Activated CD8-positive, alpha-beta memory T cell treated with anti-CD3 and anti-CD28 coated beads for 24 hours (primary cell): ENCODE measurements around the gene CTNNBL1.

Experiments used
- DNase-seq: peaks from one replicate; pipeline ENCODE4 v3.0.0-alpha.2; 2020

Gene CTNNBL1

DNA sequence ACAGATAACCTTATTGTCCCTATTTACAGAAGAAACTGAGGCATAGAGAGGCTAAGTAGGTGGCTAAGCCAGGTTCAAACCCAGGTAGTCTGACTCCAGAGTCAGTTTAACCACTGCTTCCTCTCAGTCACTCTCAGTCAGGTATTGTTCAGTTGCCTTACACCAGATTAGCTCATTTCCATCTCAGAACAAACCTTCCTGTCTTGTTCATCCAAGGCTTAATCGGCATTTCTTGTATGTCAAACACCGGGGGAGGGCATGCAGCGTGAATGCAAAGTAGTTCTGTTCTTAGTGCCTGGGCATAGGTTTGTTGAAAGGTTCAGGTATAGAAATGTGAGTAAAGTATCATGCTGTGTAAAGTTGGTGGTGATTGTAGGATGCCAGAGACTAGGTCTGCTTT is 51.7 kb downstream of the CTNNBL1 start:
- DNase-seq = no peak

DNA sequence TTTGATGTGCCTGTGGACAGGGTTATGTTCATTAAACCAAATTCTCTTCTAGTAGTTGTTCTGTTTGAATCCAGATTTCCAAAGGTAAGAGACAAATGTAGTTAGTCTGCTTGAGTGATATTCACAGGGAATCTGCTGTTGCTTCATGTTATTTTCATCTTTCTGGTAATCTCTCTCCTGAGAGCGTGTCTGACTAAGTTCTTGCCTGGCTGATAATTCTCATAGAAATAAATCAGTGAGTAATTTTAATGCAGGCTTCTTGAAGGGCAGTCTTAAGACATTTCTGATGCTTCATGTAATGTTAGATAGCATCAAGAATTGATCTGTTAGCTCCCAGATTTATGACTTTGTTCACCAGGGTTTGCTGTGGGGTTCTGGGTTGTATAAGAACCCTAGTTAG is 54.2 kb downstream of the CTNNBL1 start:
- DNase-seq = no peak

DNA sequence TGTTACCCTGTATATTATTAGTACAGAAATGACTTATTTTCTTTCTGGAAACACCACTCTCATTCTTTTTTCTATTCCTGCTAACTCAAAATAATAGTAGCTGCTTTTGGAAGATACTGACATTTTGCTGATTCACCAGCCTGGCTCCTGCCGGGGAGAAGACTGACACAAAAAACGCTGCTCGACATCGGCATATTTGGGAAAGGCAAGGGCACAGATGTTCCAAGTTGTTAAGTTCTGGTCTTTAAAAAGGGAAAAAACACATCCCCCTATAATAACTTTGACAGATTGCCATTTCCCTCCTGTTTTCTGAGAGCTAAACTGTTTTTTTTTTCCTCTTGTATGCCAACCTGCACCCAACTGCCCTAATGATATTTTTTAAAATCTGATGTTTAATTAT is 55.4 kb downstream of the CTNNBL1 start:
- DNase-seq = no peak

DNA sequence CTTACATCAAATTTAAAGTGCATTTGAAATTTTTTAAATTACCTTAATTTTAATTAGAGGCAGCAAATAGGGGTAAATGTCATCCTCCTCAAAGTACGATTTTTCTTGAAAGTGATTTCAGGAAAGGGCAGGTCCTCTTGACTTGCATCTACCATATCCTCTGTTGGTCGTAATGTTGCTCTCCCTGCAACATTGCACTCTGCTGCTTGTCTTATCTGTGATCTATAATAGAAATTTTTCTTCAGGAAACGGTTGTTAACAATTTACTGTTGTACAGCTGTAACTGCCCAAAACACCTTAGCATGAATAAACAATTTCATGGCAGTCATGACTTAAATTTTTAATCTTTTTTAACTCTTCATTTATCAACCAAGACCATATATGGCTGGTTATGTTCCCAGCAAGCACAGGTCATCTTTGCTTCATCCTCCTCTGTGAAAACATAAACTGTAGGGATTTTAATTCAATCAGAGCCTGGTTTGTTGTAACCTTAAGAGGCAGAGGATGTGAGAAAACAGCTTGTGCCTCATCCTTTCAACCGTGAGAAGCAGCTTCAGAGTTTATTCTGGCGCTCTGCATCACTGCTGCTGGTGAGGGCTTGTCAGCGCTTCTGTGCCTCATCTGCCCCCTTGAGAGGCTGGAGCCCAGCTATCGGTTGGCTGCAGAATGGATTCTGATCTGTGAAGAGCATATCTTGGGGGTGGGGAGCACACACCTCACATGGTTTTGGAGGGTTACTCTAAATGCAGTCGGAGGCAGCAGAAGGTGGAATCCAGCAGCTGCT is 56.0 kb downstream of the CTNNBL1 start:
- no peak for DNase-seq

DNA sequence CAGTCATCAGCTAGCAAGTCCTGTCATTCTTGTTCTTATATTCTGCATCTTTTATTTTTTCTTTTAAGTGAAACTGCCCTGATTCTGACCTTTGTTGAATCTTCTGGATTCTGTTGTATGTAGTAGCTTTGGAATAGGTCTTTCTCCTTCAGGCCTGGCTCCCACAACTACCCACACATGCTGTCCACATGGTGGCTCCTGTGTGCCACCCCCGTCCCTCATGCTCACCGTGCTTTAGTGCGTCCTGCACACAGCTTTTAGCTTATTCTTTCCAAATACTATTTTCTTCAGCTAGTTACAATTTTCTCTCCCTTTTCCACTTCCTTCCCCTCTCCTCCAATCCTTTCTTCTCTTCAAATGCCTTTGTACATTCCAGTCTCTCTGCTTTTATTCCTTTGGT is 61.8 kb downstream of the CTNNBL1 start:
- DNase-seq = no peak

DNA sequence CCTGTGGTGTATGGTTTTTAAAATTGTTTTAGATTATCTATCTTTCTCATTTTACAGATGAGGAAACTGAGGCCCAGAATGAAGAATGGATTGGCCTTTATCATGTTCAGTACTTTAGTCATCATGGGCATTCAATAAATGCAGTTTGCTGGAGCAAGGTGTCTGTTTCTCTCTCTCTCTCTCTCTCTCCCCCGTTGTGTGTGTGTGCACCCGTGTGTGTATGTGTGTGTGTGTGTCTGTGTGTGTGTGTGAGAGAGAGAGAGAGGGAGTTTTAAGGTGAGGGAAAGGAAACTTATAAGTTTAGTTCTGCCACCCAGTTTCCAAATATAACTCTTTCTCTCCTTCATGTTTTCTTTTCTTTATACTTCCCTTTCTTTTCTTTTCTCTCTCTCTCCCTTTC is 62.4 kb downstream of the CTNNBL1 start:
- DNase-seq = no peak

DNA sequence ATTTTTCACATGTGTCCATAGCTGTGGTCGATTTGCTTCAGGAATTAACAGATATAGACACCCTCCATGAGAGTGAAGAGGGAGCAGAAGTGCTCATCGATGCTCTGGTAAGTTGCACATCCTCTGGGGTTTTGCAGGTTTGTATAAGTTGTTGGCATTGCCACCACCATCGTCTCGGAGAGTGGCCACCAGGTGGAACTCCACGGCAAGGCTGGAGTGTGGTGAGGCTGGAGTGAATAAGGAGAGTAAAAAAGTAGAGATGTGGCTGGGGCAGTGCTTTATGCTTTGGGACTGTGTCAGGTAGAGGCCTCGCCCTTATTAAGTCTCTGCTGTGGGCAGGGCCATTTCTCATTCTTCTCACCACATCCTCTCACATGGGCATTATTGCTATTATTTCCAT is 63.7 kb downstream of the CTNNBL1 start:
- no peak for DNase-seq

DNA sequence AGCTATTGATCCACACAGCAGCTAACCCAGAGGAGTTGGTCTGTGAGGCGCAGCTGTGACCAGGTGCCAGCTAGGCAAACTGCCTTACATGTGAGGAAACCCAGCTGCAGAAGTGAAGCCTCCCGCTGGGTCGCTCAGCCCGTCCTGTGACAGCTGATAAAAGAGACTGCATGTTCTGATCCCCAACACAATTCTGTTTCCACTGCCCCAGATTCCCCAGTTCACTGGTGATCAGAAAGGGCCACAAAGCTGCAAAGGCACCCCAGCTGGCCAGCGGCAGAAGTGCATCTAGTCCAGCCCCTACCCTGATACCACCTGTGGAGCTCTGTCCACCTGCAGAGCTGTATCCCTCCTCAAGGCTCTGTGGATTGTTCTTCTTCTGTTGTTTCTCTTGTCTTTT is 64.5 kb downstream of the CTNNBL1 start:
- no peak for DNase-seq

DNA sequence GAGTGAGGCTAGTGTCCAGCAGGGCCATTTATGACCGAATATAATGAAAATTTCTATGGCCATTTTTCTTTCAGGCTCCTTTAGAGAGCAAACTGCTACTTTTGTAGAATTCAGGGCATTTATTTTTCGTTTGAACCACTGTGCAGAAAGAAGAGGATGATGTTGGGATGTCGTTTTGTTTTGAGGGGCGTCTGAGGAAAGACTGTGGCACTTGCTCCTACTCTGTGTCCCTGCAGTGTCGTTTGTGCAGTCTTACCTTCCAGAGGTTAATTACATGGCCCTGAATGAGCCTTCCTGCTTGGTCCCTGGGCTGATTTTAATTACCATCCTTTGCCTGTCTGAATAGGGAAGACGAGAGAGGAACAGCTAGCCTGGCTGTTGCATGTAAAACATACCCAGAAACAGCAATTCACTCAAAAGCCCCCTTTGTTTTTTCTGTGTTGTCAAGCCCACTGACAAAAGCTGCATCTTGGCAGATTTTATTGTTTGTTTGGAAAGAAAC is 65.3 kb downstream of the CTNNBL1 start:
- no peak for DNase-seq

DNA sequence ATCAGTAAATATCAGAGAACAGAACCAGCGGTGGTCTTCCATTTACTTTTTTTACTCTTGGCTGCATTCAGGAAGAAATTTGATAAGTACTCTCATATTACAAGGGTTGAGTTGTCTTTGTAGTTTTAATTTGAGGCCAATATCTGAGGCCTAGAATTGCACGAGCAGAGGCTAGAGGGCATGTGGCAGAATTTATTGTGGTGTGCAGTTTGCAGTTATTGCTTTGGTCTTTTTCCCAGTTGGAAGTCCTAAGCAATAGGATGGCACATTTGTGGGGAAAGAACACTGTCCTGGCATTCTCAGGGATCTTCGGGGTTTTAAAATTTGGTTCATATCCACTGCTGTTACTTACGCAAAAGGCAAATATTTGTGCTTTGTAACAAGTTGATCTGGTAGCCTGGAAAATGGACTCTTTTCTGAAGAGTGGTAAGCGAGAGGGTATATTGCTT is 66.0 kb downstream of the CTNNBL1 start:
- DNase-seq = no peak

DNA sequence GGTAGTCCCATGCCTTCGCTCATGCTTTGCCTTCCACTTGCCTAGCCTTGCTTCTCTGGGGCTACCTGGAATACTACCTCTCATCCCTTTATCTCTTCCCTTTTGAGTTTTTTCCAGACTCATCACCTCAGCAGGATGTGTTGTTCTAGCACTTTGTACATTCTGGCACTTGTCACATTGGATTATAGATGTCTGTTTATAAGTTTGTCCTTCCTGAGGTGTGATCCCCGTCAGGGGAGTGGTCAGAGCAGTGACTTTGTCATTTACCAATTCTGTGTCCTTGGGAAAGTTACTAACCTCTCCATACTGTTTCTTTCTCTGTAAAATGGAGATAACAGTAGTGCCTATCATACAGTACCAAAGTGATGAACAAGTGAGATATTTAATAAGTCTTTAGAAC is 66.5 kb downstream of the CTNNBL1 start:
- DNase-seq = no peak

DNA sequence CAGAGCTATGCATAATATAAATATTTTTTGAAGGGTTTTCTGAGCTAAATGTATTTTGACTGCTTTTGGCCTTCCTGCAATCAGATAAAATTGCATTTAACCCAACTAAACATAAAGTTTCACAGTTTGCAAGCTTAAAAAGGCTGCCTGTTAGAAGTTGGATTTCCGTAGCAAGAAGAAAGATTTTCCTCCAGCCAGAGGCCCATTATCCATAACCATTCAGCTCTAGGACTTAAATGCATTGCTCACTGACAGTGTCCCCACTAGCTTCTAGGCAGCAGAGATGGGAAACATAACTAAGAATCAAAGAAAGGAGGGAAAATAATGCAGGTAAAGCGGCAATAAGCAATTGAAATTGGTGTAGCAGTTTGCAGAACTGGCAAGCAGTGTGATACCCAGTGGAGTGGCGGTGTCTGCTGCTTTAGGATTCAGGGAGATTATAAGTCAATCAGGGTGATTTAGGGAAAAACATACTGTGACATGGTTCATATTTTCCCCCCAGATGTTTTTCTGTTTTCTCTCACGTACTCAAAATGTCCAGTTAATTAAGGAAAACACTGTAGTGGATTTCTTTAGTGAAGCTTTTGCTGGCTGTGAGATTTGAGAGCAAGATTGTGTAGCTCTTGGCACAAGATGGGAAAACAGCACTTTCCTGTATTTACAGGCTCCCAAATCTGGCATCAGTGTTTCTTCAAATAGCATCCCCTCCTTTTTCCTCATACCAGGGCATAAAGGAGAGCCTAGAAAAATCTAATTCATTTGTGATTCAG is 69.1 kb downstream of the CTNNBL1 start:
- DNase-seq = no peak

DNA sequence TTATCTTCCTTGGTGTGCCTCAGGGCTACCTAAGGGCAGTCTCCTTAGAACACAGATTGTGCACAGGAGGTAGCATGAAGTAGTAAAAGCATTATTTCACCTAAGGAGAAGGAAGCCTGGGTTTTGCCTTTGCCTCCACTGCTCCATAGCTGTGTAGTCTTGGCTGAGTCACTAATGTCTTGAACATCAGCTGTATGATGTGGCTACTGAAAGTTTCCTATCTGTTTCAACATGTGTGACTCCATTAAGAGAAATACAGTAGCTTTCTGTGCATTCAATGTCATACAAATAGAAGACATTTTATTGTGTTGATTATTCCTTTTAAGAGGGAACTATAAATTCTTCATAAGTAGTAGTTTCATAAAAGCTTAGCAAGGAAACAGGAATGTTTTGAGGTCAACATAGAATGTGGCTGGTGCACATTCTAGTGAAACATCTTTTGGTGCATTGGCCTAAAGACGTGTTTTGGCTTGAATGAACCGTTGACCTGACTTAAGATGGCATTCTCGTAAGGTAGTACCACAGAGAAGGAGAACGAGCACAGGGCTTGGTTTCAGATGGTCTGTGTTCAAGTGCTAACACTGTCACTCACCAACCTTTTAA is 70.6 kb downstream of the CTNNBL1 start:
- no peak for DNase-seq

DNA sequence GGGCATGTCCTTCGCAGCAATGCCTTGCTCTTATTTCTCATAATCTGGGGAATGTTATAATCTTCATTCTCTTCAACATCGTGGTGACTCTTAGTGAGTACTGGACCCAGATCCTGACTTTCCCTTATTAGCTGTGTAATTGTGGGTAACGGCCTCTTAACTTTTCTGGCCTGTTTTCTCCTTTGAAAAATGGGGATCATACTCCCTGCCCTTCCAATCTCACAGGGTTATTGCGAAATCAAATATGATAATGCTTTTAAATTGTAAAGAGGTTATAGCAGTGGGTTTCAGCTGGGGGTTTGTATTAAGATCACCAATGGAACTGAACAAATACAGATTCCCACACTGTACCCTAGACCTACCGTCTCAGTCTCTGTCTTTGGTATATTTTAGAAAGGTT is 77.1 kb downstream of the CTNNBL1 start:
- DNase-seq = no peak

DNA sequence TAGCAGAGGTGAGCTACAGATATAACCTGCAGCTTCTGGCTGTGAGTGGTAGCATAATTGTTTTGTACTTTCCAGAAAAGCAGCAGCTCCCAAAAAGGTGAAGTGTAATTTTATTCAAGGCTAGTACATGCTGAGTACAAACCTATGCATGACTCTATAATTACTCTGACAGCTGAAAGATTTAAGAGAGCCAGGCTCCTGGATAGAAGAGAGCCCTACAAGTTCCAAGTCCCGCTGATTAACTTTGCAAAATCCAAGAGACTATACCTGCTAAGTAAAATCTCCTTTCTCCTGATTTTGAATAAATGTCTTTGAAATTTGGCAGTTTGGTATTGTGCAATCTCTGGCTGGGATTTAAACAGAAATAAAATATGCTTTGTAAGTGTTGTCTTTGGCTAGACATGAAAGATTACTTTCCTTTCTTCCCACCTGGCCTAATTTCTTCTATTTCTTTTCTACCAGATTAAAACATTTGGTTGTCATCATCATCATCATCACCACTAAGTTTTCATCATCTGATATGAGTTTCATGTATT is 79.5 kb downstream of the CTNNBL1 start:
- DNase-seq = no peak

DNA sequence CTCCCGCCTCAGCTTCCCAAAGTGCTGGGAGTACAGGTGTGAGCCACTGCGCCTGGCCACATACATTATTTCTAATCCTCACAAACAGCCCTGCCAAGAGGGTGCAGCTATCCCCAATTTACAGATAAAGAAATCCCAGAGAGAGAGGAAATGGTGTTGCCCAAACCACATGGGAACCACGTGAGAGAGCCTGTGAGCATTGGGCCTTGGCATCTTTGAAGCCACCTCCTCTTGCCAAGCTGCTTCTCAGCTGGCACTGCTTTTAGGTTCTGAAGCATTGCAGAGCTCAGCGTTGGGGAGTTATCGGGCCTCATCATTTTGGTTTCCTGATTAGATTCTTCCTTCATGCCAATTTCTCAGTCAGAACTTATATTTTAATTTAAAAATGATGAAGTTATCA is 80.3 kb downstream of the CTNNBL1 start:
- no peak for DNase-seq

DNA sequence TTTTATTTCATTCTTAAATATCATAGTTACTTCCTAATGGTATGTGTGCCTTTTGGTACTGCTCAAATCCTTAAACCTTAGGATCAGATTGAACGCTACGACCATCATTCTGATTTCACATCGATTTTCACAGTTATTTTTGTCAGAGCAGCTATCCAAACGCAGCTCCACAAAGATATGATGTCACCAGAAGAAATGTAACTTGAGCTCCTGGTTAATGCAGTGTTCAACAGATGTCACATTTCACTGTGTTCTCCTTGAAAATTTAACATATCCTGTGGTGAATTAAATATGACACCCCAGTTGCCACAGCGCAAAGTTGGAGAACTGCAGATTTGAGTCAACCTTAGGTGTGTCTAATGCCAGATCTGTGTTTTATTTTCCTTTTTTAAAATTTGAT is 81.4 kb downstream of the CTNNBL1 start:
- no peak for DNase-seq

DNA sequence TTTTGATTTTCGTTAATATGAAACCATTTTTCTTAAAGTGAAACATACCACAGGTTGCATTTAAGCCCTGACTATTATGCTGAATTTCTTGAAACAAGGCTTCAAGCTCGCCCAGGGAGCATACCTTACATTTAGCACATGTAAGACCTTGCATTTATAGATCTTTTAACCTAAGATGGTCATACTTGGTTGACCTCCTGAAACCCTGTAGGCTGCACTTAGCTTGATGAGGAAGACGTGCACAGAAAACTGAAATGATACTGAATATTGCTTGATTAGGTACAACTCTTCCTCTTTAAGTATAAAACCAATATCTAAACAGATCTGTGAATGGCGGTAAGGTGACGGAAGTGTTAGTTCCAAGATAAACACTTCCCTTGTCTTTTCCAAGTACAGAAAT is 82.2 kb downstream of the CTNNBL1 start:
- DNase-seq = no peak

DNA sequence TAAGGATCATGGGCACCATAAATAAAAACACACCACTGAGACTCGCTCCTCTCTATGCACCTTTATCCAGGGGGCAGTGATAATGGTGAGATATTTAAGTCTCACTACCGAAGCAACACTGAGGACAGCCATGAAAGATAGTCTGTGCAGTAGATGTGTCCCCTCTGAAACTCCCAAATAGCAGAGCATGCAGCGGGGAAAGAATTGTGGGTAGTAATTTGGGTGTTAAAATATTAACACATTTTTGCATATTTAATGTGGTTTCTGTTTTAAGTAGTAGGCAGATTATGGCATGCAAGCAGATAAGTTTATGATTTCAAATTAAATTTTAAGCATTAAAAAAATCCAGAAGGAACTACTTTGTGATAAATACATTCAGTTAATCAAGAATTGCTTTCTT is 82.7 kb downstream of the CTNNBL1 start:
- no peak for DNase-seq

DNA sequence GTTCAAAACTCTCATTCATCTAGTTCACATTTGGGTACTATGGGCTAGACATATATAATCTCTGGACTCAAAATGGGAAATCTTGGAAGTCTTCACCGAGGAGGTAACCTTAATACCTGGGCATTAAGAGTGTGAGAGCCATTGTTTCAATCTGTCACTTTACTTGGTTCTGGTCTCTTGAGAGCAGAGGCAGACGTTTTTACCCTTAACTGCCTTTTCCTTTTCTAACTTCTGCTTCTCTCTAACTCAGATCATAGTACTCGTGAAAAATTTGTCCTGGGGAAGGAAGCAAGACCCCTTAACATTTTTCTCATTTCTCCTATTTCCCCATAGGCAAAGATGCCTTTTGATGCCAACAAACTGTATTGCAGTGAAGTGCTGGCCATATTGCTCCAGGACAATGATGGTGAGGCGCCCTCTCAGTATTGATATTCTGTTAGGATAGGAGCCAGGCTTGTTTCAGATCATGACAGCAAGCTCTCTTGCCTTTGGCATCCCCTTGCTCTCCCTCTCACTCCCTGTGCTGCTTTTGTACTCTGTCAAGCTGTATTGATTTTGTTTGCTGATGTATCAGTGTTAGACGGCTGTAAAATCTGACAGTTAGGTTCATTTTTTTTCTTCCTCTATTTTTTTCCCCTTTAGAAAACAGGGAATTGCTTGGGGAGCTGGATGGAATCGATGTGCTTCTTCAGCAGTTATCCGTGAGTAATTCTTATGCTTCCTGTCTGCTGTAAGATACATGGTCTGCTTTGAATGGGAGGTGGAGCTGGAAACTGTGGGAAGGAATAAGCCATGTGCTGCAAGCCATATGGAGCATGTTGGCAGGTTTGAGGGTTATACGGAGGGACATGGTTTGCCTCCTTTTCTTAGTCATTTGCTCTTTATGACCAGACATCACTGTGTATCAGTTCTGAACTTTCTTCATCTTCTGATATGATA is 83.5 kb downstream of the CTNNBL1 start:
- DNase-seq = no peak

DNA sequence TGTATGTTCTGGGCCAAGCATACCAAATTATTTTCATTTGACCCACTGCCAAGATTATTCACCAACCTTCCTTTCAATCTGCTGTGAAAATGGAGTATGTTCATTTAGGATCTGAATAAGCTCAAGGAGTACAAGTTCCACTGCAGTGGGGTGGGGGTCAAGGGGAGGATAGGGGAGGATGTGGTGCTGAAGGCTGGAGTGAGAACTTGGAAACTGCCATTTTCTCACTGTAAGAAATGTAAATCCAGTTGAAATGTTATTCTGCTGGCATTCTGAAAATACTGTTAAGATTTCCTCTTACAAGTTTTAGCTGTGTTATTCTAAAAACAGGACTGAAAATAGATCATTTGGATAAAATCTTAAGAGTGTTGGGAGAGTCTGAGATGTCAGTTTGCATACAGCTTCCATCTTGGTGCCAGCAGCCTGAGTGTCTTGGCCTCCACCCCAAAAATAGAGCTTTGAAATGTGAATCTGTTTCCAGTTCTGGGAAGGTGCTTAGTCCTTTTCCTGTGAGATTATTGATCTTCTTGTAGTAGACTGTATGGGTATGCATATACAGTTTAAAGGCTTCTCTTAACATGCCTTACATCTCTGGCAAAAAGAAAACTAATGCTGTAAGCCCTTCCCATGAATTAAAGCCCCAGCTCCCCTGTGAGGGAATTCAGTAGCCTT is 84.3 kb downstream of the CTNNBL1 start:
- no peak for DNase-seq

DNA sequence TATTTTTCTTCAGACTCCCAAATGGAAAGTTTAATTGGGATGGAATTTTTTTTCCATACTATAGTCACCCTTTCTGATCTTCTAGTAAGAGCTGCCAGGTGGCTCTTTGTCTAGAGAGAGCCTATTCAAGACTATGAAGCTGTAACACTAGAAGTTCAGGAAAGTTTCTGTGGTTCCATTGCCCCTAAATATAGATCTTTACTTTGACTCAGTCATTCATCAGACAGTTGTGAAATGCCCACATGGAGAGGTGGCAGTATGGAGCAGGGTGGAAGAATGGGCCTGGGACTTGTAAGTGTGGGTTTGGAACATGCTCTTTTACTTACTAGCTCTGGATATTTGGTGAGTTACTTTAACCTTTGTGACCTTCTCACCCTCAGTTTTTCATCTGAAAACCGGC is 87.8 kb downstream of the CTNNBL1 start:
- no peak for DNase-seq
